ENCODE measurements around the gene TRIM59. TPM values are rescaled to one million over a fixed set of nuclear protein-coding genes. Genes with fewer than 3 reads are reported as not detected.

Gene TRIM59
- total RNA-seq, 1 donor from 2014 or later = 23.0 TPM

- Mint-ChIP-seq H3K4me1 (peaks cover 9% of the 10 kb centered on the region), H3K9me3 (no peaks in the 10 kb centered on the region), H3K36me3 (no peaks in the 10 kb centered on the region), H3K27me3 (ENCODE audit: low read depth) (no peaks in the 10 kb centered on the region), H3K27ac (no peak overlapping the region), H3K4me3 (no peak overlapping the region)
- TF ChIP-seq, protein P1, sequence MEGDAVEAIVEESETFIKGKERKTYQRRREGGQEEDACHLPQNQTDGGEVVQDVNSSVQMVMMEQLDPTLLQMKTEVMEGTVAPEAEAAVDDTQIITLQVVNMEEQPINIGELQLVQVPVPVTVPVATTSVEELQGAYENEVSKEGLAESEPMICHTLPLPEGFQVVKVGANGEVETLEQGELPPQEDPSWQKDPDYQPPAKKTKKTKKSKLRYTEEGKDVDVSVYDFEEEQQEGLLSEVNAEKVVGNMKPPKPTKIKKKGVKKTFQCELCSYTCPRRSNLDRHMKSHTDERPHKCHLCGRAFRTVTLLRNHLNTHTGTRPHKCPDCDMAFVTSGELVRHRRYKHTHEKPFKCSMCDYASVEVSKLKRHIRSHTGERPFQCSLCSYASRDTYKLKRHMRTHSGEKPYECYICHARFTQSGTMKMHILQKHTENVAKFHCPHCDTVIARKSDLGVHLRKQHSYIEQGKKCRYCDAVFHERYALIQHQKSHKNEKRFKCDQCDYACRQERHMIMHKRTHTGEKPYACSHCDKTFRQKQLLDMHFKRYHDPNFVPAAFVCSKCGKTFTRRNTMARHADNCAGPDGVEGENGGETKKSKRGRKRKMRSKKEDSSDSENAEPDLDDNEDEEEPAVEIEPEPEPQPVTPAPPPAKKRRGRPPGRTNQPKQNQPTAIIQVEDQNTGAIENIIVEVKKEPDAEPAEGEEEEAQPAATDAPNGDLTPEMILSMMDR (IDR thresholded peaks at IDR 0.05; ENCODE audit: unreplicated experiment) = no peak
- no peak for DNase-seq (ENCODE audit: low spot score in 2 of 2, unreplicated experiment in 2 of 2)
Measured at GRCh38 chr3:160481856-160482255, 32.3 kb upstream of the TRIM59 start.

- Mint-ChIP-seq H3K27ac (no peak overlapping the region), H3K4me1 (peaks cover 9% of the 10 kb centered on the region), H3K27me3 (ENCODE audit: low read depth) (no peaks in the 10 kb centered on the region), H3K4me3 (no peak overlapping the region), H3K36me3 (no peaks in the 10 kb centered on the region), H3K9me3 (no peaks in the 10 kb centered on the region)
- DNase-seq (ENCODE audit: low spot score in 2 of 2, unreplicated experiment in 2 of 2) = no peak
- TF ChIP-seq, protein P1 (IDR thresholded peaks at IDR 0.05; ENCODE audit: unreplicated experiment) = no peak
Measured at GRCh38 chr3:160480931-160481330, 31.3 kb upstream of the TRIM59 start.

DNA sequence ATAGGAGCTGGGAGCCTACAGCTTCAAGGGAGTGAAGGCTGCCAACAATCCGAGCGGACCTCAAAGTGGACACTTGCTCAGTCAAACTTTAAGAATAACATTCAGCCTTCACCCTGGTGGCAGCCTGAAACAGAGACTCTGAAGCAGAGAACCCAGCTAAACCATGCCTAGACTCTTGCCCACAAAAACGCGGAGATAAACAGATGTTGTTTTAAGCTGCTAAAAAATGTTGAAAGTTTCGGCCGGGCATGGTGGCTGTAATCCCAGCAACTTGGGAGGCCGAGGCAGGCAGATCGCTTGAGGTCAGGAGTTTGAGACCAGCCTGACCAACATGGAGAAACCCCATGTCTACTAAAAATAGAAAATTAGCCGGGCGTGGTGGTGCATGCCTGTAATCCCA, 29.8 kb upstream of the TRIM59 start:
- TF ChIP-seq, protein P1 (IDR thresholded peaks at IDR 0.05; ENCODE audit: unreplicated experiment) = no peak
- no peaks in the 10 kb centered on the region for H3K27me3 Mint-ChIP-seq (ENCODE audit: low read depth)
- DNase-seq (ENCODE audit: low spot score in 2 of 2, unreplicated experiment in 2 of 2) = no peak
- H3K36me3 Mint-ChIP-seq = no peaks in the 10 kb centered on the region
- no peaks in the 10 kb centered on the region for H3K9me3 Mint-ChIP-seq
- no peak overlapping the region for H3K27ac Mint-ChIP-seq
- no peak overlapping the region for H3K4me3 Mint-ChIP-seq
- H3K4me1 Mint-ChIP-seq = peaks cover 9% of the 10 kb centered on the region

GRCh38 chr3:160478338-160478737, 28.8 kb upstream of the TRIM59 start:
- Mint-ChIP-seq H3K27ac (no peak overlapping the region), H3K9me3 (no peaks in the 10 kb centered on the region), H3K36me3 (no peaks in the 10 kb centered on the region), H3K4me1 (peaks cover 9% of the 10 kb centered on the region), H3K4me3 (no peak overlapping the region), H3K27me3 (ENCODE audit: low read depth) (no peaks in the 10 kb centered on the region)
- no peak for DNase-seq (ENCODE audit: low spot score in 2 of 2, unreplicated experiment in 2 of 2)
- TF ChIP-seq, protein P1 (IDR thresholded peaks at IDR 0.05; ENCODE audit: unreplicated experiment) = no peak

- TF ChIP-seq, protein P1 (IDR thresholded peaks at IDR 0.05; ENCODE audit: unreplicated experiment) = no peak
- Mint-ChIP-seq H3K36me3 (no peaks in the 10 kb centered on the region), H3K27ac (no peak overlapping the region), H3K4me3 (no peak overlapping the region), H3K4me1 (peaks cover 9% of the 10 kb centered on the region), H3K9me3 (no peaks in the 10 kb centered on the region), H3K27me3 (ENCODE audit: low read depth) (no peaks in the 10 kb centered on the region)
- no peak for DNase-seq (ENCODE audit: low spot score in 2 of 2, unreplicated experiment in 2 of 2)
Measured at GRCh38 chr3:160477750-160478149, 28.2 kb upstream of the TRIM59 start.

- Mint-ChIP-seq H3K4me3 (no peak overlapping the region), H3K9me3 (no peaks in the 10 kb centered on the region), H3K4me1 (peaks cover 9% of the 10 kb centered on the region), H3K27ac (no peak overlapping the region), H3K27me3 (ENCODE audit: low read depth) (no peaks in the 10 kb centered on the region), H3K36me3 (no peaks in the 10 kb centered on the region)
- TF ChIP-seq, protein P1 (IDR thresholded peaks at IDR 0.05; ENCODE audit: unreplicated experiment) = no peak
- no peak for DNase-seq (ENCODE audit: low spot score in 2 of 2, unreplicated experiment in 2 of 2)
Measured at GRCh38 chr3:160475884-160476283, 26.3 kb upstream of the TRIM59 start.
